GM12874 (cell line): ENCODE results near the gene KRT38.

Experiments
- CTCF ChIP-seq: IDR thresholded peaks from 2 replicates; pipeline ENCODE4 v1.5.1; 2011; ENCODE audit warnings: low read depth, mild to moderate bottlenecking, control low read depth, low read length, moderate library complexity; ENCODE audit not compliant: insufficient read depth

The KRT38 gene

GRCh38 chr17:41434005-41434404 lies 6.8 kb downstream of the KRT38 start:
- no peak for TF ChIP-seq CTCF

DNA sequence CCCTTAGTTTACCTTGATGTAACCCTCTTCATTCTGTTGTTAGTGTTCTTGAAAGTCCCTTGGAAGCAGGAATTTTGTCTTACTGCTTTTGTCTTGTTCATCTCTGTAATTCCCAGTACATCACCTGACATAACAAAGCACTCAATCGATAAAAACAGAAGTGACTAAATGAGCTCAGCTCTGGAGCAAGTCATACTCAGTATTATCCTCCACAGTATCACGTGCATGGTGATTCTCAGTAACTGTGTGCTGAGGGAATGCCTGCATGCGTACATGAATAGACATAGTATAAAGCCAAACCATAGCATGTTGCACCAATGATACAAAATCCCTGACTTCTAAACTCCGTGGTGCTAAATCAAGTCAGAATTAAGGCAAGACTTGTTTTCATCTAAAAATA lies 7.2 kb downstream of the KRT38 start:
- no peak for TF ChIP-seq CTCF

DNA sequence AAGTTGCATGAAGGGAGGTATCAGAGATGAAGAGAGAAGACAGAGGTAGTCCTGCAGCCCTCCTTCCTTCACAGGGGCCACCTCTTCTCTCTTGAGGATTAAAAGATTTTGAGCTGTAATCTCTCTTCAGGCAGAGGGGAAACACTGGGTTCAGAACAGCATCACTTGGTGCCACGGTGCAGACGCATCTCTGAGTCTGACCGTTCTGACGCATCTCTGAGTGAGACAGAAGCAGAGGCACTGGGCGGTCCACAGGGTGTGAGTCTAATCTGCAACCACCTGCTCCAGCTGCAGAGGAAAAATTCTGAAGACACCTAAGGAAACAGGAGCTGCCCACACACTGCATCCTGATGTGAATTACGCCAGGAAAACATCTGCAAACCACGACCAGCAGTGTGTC lies 11.1 kb downstream of the KRT38 start:
- no peak for TF ChIP-seq CTCF

- TF ChIP-seq CTCF = no peak
Measured at GRCh38 chr17:41428591-41429291, 12.0 kb downstream of the KRT38 start.

DNA sequence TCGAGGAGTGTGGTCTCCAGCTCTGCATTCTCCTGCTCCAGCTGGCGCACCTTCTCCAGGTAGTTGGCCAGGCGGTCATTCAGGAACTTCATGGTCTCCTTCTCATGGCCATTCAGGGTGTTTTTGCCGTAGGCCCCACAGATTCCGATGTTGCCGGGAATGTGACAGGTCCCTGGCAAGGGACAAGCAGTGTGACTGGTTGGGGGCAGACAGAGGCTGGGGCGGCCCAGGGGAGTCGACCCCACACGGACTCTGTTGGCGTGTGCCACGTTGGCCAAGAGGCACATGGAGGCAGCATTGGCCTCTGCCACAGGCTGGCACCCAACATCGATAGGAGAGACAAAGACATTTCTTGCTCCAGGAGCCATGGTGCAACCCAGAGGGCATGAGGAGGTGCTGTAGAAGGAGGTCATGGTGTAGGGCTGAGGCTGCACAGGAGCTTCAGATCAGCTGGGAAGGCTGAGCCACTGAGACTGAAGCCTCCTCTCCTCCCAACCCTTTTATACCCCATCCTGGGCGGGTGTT lies 16.6 kb downstream of the KRT38 start, which contains the start of gene KRT37:
TSS of gene KRT37 (minus strand) at position 475 of the 525 bp plus-strand sequence. CDS start at position 413, 62 bp downstream.
- TF ChIP-seq CTCF = no peak

GRCh38 chr17:41421617-41422016 lies 19.2 kb downstream of the KRT38 start:
- no peak for TF ChIP-seq CTCF

GRCh38 chr17:41421116-41421515 lies 19.7 kb downstream of the KRT38 start:
- no peak for TF ChIP-seq CTCF
